Endometrial microvascular endothelial cells (primary cell): ENCODE measurements around the gene EFNA2. TPM values are rescaled to one million over a fixed set of nuclear protein-coding genes. Genes with fewer than 3 reads are reported as not detected.
"Not testable (repeated sequence)": the region's sequence is repeated elsewhere in the genome, so short reads cannot be mapped to it uniquely, and the experiment has no call there.

Source experiments
- in situ Hi-C: cut with HindIII; loops from 2 replicates; pipeline ENCODE4 v1.10.0; 2017; ENCODE audit warnings: low sequenced_read_pairs, low pct_unique_long_range_greater_than_20kb; ENCODE audit errors: inconsistent ontology term
- total RNA-seq: library from RNA; depleted of rRNA; stranded (reverse); fragments of >200 nt; gene quantifications from one replicate; pipeline ENCODE4 v1.2.3, GENCODE V29; 2015; ENCODE audit errors: inconsistent ontology term

The EFNA2 gene
- total RNA-seq, 1 donor from 2014 or later = not detected

GRCh38 chr19:1307320-1307719 is 21.6 kb downstream of the EFNA2 start:
- in situ Hi-C loops = no loop called here

GRCh38 chr19:1307755-1308303 is 22.2 kb downstream of the EFNA2 start:
- in situ Hi-C loops = no loop called here

- in situ Hi-C loops = no loop called here
Observed at GRCh38 chr19:1308718-1309117, 23.0 kb downstream of the EFNA2 start.

GRCh38 chr19:1309977-1310852 is 24.5 kb downstream of the EFNA2 start:
- in situ Hi-C loops = no loop called here

- in situ Hi-C loops = no loop called here
Observed at GRCh38 chr19:1310853-1311180, 25.1 kb downstream of the EFNA2 start.

GRCh38 chr19:1311543-1312091 is 25.9 kb downstream of the EFNA2 start:
- in situ Hi-C loops = no loop called here

- in situ Hi-C loops = no loop called here
Observed at GRCh38 chr19:1312767-1313694, 27.4 kb downstream of the EFNA2 start.

- in situ Hi-C loops = no loop called here
Observed at GRCh38 chr19:1313695-1314613, 28.3 kb downstream of the EFNA2 start.

GRCh38 chr19:1315470-1316166 is 29.9 kb downstream of the EFNA2 start:
- in situ Hi-C loops = no loop called here

GRCh38 chr19:1316466-1316865 is 30.8 kb downstream of the EFNA2 start:
- in situ Hi-C loops = no loop called here

GRCh38 chr19:1317274-1318003 is 31.8 kb downstream of the EFNA2 start:
- in situ Hi-C loops = no loop called here

GRCh38 chr19:1318678-1319471 is 33.2 kb downstream of the EFNA2 start:
- in situ Hi-C loops = no loop called here

GRCh38 chr19:1320282-1320650 is 34.6 kb downstream of the EFNA2 start:
- in situ Hi-C loops = not testable (repeated sequence)

- in situ Hi-C loops = no loop called here
Observed at GRCh38 chr19:1321539-1321938, 35.9 kb downstream of the EFNA2 start.

- in situ Hi-C loops = no loop called here
Observed at GRCh38 chr19:1322198-1322981, 36.7 kb downstream of the EFNA2 start.
